8988T (cell line): ENCODE measurements around the gene NAT14.
A peak's percentile ranks its signal among the peaks of the same experiment; 100 is the strongest.

Source experiments
- DNase-seq: peaks from one replicate; pipeline ENCODE4 v3.0.0; 2011

Gene NAT14

GRCh38 chr19:55472463-55472862, 12.5 kb upstream of the NAT14 start:
- DNase-seq: no peak

- DNase-seq: no peak
Measured at GRCh38 chr19:55473225-55474012, 11.6 kb upstream of the NAT14 start.

- DNase-seq: no peak
Measured at GRCh38 chr19:55474269-55475265, 10.4 kb upstream of the NAT14 start.

- DNase-seq: peak; percentile 97
Measured at GRCh38 chr19:55476100-55476775, 8.8 kb upstream of the NAT14 start, which contains the start of gene ZNF628. Gene ZNF628, plus strand, starts transcription at chr19:55476617. Its CDS starts 3,294 bp downstream, at chr19:55479911.

- no peak for DNase-seq
Measured at GRCh38 chr19:55477905-55478304, 7.1 kb upstream of the NAT14 start.

- DNase-seq: no peak
Measured at GRCh38 chr19:55478364-55478763, 6.6 kb upstream of the NAT14 start.

- no peak for DNase-seq
Measured at GRCh38 chr19:55479045-55479444, 5.9 kb upstream of the NAT14 start.

GRCh38 chr19:55479451-55480230, 5.3 kb upstream of the NAT14 start:
- no peak for DNase-seq

GRCh38 chr19:55481148-55481793, 3.7 kb upstream of the NAT14 start:
- no peak for DNase-seq

GRCh38 chr19:55481794-55482155, 3.2 kb upstream of the NAT14 start:
- DNase-seq: no peak

GRCh38 chr19:55482156-55482961, 2.6 kb upstream of the NAT14 start:
- DNase-seq: no peak

GRCh38 chr19:55482967-55483705, 1.9 kb upstream of the NAT14 start:
- no peak for DNase-seq

- DNase-seq: no peak
Measured at GRCh38 chr19:55483706-55484592, 1.0 kb upstream of the NAT14 start.

- no peak for DNase-seq
Measured at GRCh38 chr19:55485439-55486011, 537 bp downstream of the NAT14 start.

- DNase-seq: no peak
Measured at GRCh38 chr19:55486043-55486970, 1.3 kb downstream of the NAT14 start.

GRCh38 chr19:55486971-55487923, 2.3 kb downstream of the NAT14 start:
- no peak for DNase-seq
